Natural killer cell treated with Interleukin-12 subunit alpha and Interleukin-12 subunit beta and Interleukin-15 and Interleukin-18, amount 100 ng/mL, for 72 hours (primary cell): ENCODE results near the gene MRPS15. TPM values are rescaled to one million over a fixed set of nuclear protein-coding genes. Genes with fewer than 3 reads are reported as not detected.
"Not testable (repeated sequence)": the region's sequence is repeated elsewhere in the genome, so short reads cannot be mapped to it uniquely, and the experiment has no call there.

Experiments used
- ATAC-seq, 2 donors: fragments of 150-1000 bp; cut with Tn5 transposase in 1 of 2; sonication (Bioruptor Pico), chemical (Tn5 transposase) in 1 of 2; 2 replicates each; pipeline ENCODE4 v1.10.0; 2021
- DNase-seq: peaks from one replicate; pipeline ENCODE4 v3.0.0; 2022; ENCODE audit warnings: low spot score
- H3K27ac Mint-ChIP-seq, 2 donors: 1 replicate in 1 of 2; 2 replicates in 1 of 2; pipeline ENCODE4 v1.8.0; 2022; ENCODE audit warnings: mixed read lengths in 2 of 2, mild to moderate bottlenecking in 1 of 2, moderate library complexity in 1 of 2
- H3K27me3 Mint-ChIP-seq, 2 donors: 1 replicate in 1 of 2; 2 replicates in 1 of 2; pipeline ENCODE4 v1.8.0; 2022; ENCODE audit warnings: mixed read lengths in 2 of 2
- H3K36me3 Mint-ChIP-seq: one replicate; pipeline ENCODE4 v1.8.0; 2022; ENCODE audit warnings: mixed read lengths
- H3K4me1 Mint-ChIP-seq, 2 donors: 1 replicate in 1 of 2; 2 replicates in 1 of 2; pipeline ENCODE4 v1.8.0; 2022; ENCODE audit warnings: low read depth in 2 of 2, mixed read lengths in 2 of 2, mild to moderate bottlenecking in 1 of 2
- H3K4me3 Mint-ChIP-seq: one replicate; pipeline ENCODE4 v1.8.0; 2022; ENCODE audit warnings: mixed read lengths
- H3K9me3 Mint-ChIP-seq: 2 replicates; pipeline ENCODE4 v1.8.0; 2022; ENCODE audit warnings: mixed read lengths
- total RNA-seq, 2 donors: library from RNA; stranded (reverse); gene quantifications; one replicate each; pipeline ENCODE4 v1.2.3, GENCODE V29; 2022

MRPS15 gene
- total RNA-seq = 100 to 1,000 TPM in 1 of 2 donors, 10 to 100 TPM in 1; 78.8 to 109 TPM

GRCh38 chr1:36463803-36464604, at the start of gene MRPS15:
MRPS15 (minus strand) TSS chr1:36464384; CDS start chr1:36464275, 109 bp downstream.
- Mint-ChIP-seq H3K27me3 (no peaks in the 10 kb centered on the region), H3K4me1 (peaks cover 19 to 34% of the 10 kb centered on the region in 2 donors), H3K4me3 (peak within 1 kb of the TSS; percentile 99), H3K36me3 (peaks cover 14% of the 10 kb centered on the region), H3K27ac (peak within 1 kb of the TSS; percentile 98 to 99), H3K9me3 (no peaks in the 10 kb centered on the region)
- peak; percentile 97 to 99 for ATAC-seq
- peak; percentile 94 for DNase-seq

- peaks cover 0 to under 1% of the 10 kb centered on the region in 2 donors for H3K27me3 Mint-ChIP-seq
Measured at GRCh38 chr1:36512842-36513241, 48.7 kb upstream of the MRPS15 start.

GRCh38 chr1:36511804-36512798, 47.9 kb upstream of the MRPS15 start:
- no peak for ATAC-seq
- no peak for DNase-seq
- no peaks in the 10 kb centered on the region for H3K36me3 Mint-ChIP-seq
- H3K9me3 Mint-ChIP-seq = no peaks in the 10 kb centered on the region
- peaks cover 5 to 8% of the 10 kb centered on the region in 2 donors for H3K27me3 Mint-ChIP-seq
- no peak overlapping the region for H3K4me3 Mint-ChIP-seq
- no peaks in the 10 kb centered on the region for H3K4me1 Mint-ChIP-seq
- no peak overlapping the region for H3K27ac Mint-ChIP-seq

More at GRCh38 chr1:36512842-36513241, 48.7 kb upstream of the MRPS15 start:
- H3K27ac Mint-ChIP-seq = no peak overlapping the region
- no peaks in the 10 kb centered on the region for H3K4me1 Mint-ChIP-seq
- ATAC-seq (no peak), DNase-seq (no peak)
- no peaks in the 10 kb centered on the region for H3K36me3 Mint-ChIP-seq
- no peak overlapping the region for H3K4me3 Mint-ChIP-seq
- H3K9me3 Mint-ChIP-seq = no peaks in the 10 kb centered on the region

GRCh38 chr1:36511220-36511619, 47.0 kb upstream of the MRPS15 start:
- not testable (repeated sequence) for H3K4me3 Mint-ChIP-seq, H3K27ac Mint-ChIP-seq, H3K4me1 Mint-ChIP-seq, H3K36me3 Mint-ChIP-seq, H3K9me3 Mint-ChIP-seq, DNase-seq, ATAC-seq
- peaks cover 7 to 15% of the 10 kb centered on the region in 2 donors for H3K27me3 Mint-ChIP-seq

- ATAC-seq = no peak
- Mint-ChIP-seq H3K4me3 (no peak overlapping the region), H3K27me3 (peaks cover 7 to 15% of the 10 kb centered on the region in 2 donors), H3K27ac (no peak overlapping the region), H3K4me1 (no peaks in the 10 kb centered on the region), H3K36me3 (no peaks in the 10 kb centered on the region), H3K9me3 (no peaks in the 10 kb centered on the region)
- no peak for DNase-seq
Measured at GRCh38 chr1:36510418-36510817, 46.2 kb upstream of the MRPS15 start.

GRCh38 chr1:36508257-36508656, 44.1 kb upstream of the MRPS15 start:
- no peak for DNase-seq
- Mint-ChIP-seq H3K4me3 (no peak overlapping the region), H3K4me1 (no peaks in the 10 kb centered on the region), H3K27ac (no peak overlapping the region), H3K9me3 (no peaks in the 10 kb centered on the region), H3K36me3 (no peaks in the 10 kb centered on the region), H3K27me3 (peaks cover 14 to 29% of the 10 kb centered on the region in 2 donors)
- ATAC-seq = no peak

- Mint-ChIP-seq H3K27me3 (peaks cover 14 to 41% of the 10 kb centered on the region in 2 donors), H3K4me3 (no peak overlapping the region), H3K27ac (no peak overlapping the region), H3K4me1 (no peaks in the 10 kb centered on the region), H3K9me3 (no peaks in the 10 kb centered on the region), H3K36me3 (no peaks in the 10 kb centered on the region)
- ATAC-seq (no peak), DNase-seq (no peak)
Measured at GRCh38 chr1:36506276-36506920, 42.2 kb upstream of the MRPS15 start.

GRCh38 chr1:36503733-36504132, 39.5 kb upstream of the MRPS15 start:
- H3K27ac Mint-ChIP-seq = no peak overlapping the region
- no peak overlapping the region for H3K4me3 Mint-ChIP-seq
- DNase-seq (no peak), ATAC-seq (no peak)
- no peaks in the 10 kb centered on the region for H3K36me3 Mint-ChIP-seq
- H3K9me3 Mint-ChIP-seq = no peaks in the 10 kb centered on the region
- no peaks in the 10 kb centered on the region for H3K4me1 Mint-ChIP-seq
- H3K27me3 Mint-ChIP-seq = peaks cover 16 to 41% of the 10 kb centered on the region in 2 donors

GRCh38 chr1:36503159-36503558, 39.0 kb upstream of the MRPS15 start:
- no peaks in the 10 kb centered on the region for H3K4me1 Mint-ChIP-seq

GRCh38 chr1:36502616-36503015, 38.4 kb upstream of the MRPS15 start:
- no peak overlapping the region for H3K27ac Mint-ChIP-seq
- peaks cover 19 to 48% of the 10 kb centered on the region in 2 donors for H3K27me3 Mint-ChIP-seq
- DNase-seq (no peak), ATAC-seq (no peak)
- H3K36me3 Mint-ChIP-seq = no peaks in the 10 kb centered on the region
- H3K4me1 Mint-ChIP-seq = no peaks in the 10 kb centered on the region
- no peaks in the 10 kb centered on the region for H3K9me3 Mint-ChIP-seq
- H3K4me3 Mint-ChIP-seq = no peak overlapping the region

More at GRCh38 chr1:36503159-36503558, 39.0 kb upstream of the MRPS15 start:
- DNase-seq (no peak), ATAC-seq (no peak)
- H3K9me3 Mint-ChIP-seq = no peaks in the 10 kb centered on the region
- peaks cover 19 to 45% of the 10 kb centered on the region in 2 donors for H3K27me3 Mint-ChIP-seq
- H3K36me3 Mint-ChIP-seq = no peaks in the 10 kb centered on the region
- H3K27ac Mint-ChIP-seq = no peak overlapping the region
- H3K4me3 Mint-ChIP-seq = no peak overlapping the region

- not testable (repeated sequence) for H3K27ac Mint-ChIP-seq, H3K36me3 Mint-ChIP-seq, H3K4me1 Mint-ChIP-seq, DNase-seq, H3K9me3 Mint-ChIP-seq, H3K4me3 Mint-ChIP-seq, ATAC-seq
- peaks cover 14 to 47% of the 10 kb centered on the region in 2 donors for H3K27me3 Mint-ChIP-seq
Measured at GRCh38 chr1:36501911-36502310, 37.7 kb upstream of the MRPS15 start.

- Mint-ChIP-seq H3K36me3 (no peaks in the 10 kb centered on the region), H3K27ac (no peak overlapping the region), H3K9me3 (no peaks in the 10 kb centered on the region), H3K4me1 (no peaks in the 10 kb centered on the region), H3K27me3 (peaks cover 20 to 27% of the 10 kb centered on the region in 2 donors), H3K4me3 (no peak overlapping the region)
- ATAC-seq = no peak
- no peak for DNase-seq
Measured at GRCh38 chr1:36497207-36497606, 33.0 kb upstream of the MRPS15 start.

- Mint-ChIP-seq H3K27ac (no peak overlapping the region), H3K27me3 (peaks cover 27 to 32% of the 10 kb centered on the region in 2 donors), H3K9me3 (no peaks in the 10 kb centered on the region), H3K4me3 (no peak overlapping the region), H3K4me1 (no peaks in the 10 kb centered on the region), H3K36me3 (no peaks in the 10 kb centered on the region)
- no peak for ATAC-seq
- no peak for DNase-seq
Measured at GRCh38 chr1:36494971-36495370, 30.8 kb upstream of the MRPS15 start.
